Measurements from ENCODE around the gene ENAM. TPM values are rescaled to one million over a fixed set of nuclear protein-coding genes. Genes with fewer than 3 reads are reported as not detected.

The ENAM gene
- total RNA-seq, 1 donor from 2014 or later = 0.05 TPM

DNA sequence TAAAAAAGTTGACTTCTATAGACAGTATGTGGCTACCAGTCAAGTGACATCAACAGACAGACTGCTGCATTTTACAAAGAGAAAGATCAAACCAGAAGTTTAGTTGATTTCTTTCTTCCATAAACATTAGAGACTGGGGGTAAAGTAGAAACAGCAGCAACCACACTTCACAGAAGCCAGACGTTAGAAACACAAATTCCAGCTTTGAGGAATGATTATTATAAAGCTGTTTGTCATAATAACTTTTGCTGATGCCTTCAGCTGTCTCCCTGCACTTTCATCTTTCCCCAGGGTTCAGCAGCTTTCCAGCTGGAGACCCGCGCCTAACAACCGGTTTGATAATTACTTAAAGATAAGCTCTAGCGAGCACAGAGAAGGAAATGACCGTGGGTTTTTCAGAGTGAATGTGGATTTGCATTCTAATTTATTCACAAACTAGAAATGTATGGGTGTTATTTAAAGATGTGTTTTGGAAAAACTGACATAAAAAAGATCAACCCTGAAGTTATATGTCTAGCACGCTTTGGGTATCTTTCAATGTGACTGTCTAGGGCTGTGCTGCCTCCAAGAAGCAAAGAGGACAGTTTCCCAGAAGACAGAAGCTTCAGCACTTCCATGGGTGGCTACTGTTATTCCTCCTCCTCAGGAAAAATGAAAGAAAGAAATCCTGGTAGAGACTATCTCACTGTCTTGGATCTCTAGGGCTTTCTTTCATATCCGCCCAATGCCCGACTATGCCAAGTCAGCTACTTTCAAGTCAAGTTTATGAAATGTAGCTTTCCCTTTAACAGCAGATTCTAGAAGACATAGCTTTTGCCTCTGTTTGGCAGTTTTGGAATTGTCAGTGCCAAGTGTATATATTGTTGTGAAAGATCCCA is 15.0 kb upstream of the ENAM start:
- TF ChIP-seq, protein P1, sequence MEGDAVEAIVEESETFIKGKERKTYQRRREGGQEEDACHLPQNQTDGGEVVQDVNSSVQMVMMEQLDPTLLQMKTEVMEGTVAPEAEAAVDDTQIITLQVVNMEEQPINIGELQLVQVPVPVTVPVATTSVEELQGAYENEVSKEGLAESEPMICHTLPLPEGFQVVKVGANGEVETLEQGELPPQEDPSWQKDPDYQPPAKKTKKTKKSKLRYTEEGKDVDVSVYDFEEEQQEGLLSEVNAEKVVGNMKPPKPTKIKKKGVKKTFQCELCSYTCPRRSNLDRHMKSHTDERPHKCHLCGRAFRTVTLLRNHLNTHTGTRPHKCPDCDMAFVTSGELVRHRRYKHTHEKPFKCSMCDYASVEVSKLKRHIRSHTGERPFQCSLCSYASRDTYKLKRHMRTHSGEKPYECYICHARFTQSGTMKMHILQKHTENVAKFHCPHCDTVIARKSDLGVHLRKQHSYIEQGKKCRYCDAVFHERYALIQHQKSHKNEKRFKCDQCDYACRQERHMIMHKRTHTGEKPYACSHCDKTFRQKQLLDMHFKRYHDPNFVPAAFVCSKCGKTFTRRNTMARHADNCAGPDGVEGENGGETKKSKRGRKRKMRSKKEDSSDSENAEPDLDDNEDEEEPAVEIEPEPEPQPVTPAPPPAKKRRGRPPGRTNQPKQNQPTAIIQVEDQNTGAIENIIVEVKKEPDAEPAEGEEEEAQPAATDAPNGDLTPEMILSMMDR (IDR thresholded peaks at IDR 0.05; ENCODE audit: unreplicated experiment) = no peak
- no peak overlapping the region for H3K4me3 Mint-ChIP-seq (ENCODE audit: low read depth)
- H3K4me1 Mint-ChIP-seq (ENCODE audit: low read depth) = peaks cover 27% of the 10 kb centered on the region
- no peaks in the 10 kb centered on the region for H3K27me3 Mint-ChIP-seq
- no peaks in the 10 kb centered on the region for H3K9me3 Mint-ChIP-seq (ENCODE audit: low read depth)
- DNase-seq (ENCODE audit: low spot score, unreplicated experiment) = no peak
- no peaks in the 10 kb centered on the region for H3K36me3 Mint-ChIP-seq (ENCODE audit: insufficient read depth)
- no peak overlapping the region for H3K27ac Mint-ChIP-seq

DNA sequence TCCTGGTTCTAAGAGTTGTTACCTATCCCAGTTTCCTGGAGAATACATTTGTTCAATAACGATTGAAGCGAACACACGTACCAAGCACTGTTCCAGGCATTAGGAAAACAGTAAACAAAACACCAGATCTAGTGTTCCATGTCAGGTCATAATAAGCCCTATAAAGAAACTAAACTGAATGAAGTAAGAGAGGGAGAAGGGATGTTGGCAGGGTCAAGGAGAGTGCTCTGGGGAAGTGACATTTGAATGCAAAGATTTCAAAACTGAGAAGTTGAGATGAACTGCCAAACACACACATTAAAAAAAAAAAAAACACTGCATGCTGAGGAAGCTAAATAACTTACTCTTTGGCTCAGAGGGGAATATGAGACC is 14.4 kb upstream of the ENAM start:
- Mint-ChIP-seq H3K36me3 (ENCODE audit: insufficient read depth) (no peaks in the 10 kb centered on the region), H3K4me3 (ENCODE audit: low read depth) (no peak overlapping the region), H3K27ac (no peak overlapping the region), H3K27me3 (no peaks in the 10 kb centered on the region), H3K9me3 (ENCODE audit: low read depth) (no peaks in the 10 kb centered on the region), H3K4me1 (ENCODE audit: low read depth) (peaks cover 27% of the 10 kb centered on the region)
- TF ChIP-seq, protein P1 (IDR thresholded peaks at IDR 0.05; ENCODE audit: unreplicated experiment) = no peak
- no peak for DNase-seq (ENCODE audit: low spot score, unreplicated experiment)

DNA sequence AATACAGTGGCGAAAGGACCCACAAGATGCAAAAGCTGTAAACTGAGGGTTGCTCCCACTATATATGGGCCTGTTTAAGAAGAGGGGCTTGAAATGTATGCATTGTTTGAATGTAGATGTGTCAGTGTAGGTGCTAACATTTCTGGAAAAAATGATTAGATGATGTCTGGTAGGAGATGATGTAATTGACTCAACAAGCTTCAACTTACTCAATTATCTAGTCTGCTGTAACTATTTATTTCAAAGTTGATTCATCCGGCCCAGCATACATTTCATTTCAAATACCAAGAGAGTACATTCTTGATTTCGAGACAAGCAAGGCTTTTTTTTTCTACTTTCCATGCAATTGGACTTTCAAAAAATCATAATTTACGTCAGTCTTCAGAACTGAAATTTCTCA is 9.3 kb upstream of the ENAM start:
- H3K36me3 Mint-ChIP-seq (ENCODE audit: insufficient read depth) = no peaks in the 10 kb centered on the region
- H3K9me3 Mint-ChIP-seq (ENCODE audit: low read depth) = no peaks in the 10 kb centered on the region
- DNase-seq (ENCODE audit: low spot score, unreplicated experiment) = no peak
- no peaks in the 10 kb centered on the region for H3K27me3 Mint-ChIP-seq
- no peak overlapping the region for H3K27ac Mint-ChIP-seq
- H3K4me3 Mint-ChIP-seq (ENCODE audit: low read depth) = no peak overlapping the region
- TF ChIP-seq, protein P1 (IDR thresholded peaks at IDR 0.05; ENCODE audit: unreplicated experiment) = no peak
- H3K4me1 Mint-ChIP-seq (ENCODE audit: low read depth) = peaks cover 12% of the 10 kb centered on the region

DNA sequence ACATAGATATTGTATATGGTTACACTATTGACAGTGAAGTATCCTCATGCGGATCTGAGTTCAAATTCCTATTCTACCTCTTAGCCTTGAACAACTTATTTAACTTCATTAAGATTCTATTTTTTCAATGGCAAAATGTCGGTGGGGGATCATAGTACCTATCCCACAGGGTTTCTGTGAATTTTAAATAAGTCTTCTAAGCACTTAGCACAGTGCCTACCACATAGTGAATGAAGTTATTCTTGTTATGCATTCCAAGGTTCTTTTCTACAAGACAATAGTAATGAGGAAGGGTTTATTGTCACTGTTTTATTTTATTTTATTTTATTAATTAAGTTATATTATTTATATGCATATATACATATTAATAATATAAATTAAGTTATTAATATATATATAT is 8.8 kb upstream of the ENAM start:
- no peaks in the 10 kb centered on the region for H3K36me3 Mint-ChIP-seq (ENCODE audit: insufficient read depth)
- no peaks in the 10 kb centered on the region for H3K27me3 Mint-ChIP-seq
- H3K4me1 Mint-ChIP-seq (ENCODE audit: low read depth) = peaks cover 12% of the 10 kb centered on the region
- H3K27ac Mint-ChIP-seq = no peak overlapping the region
- DNase-seq (ENCODE audit: low spot score, unreplicated experiment) = no peak
- H3K4me3 Mint-ChIP-seq (ENCODE audit: low read depth) = no peak overlapping the region
- TF ChIP-seq, protein P1 (IDR thresholded peaks at IDR 0.05; ENCODE audit: unreplicated experiment) = no peak
- no peaks in the 10 kb centered on the region for H3K9me3 Mint-ChIP-seq (ENCODE audit: low read depth)

DNA sequence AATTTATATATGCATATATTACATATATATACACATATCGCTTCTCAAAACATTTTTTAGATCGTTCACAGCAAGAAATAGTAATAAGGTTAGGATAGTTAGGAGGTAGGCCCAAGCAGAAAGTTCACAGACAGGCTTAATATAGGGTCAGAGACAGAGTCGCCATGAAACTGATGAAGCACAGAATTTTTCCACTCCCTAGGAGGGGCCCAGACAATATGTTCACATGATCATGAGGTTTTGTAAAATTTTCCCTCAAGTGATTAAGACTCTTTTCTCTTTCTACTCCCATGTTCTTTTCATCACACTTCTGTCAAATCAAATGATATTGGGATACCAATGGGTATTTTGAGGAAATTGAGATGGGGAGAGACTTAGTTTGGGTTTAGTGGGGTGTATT is 5.2 kb upstream of the ENAM start:
- H3K4me3 Mint-ChIP-seq (ENCODE audit: low read depth) = no peak overlapping the region
- H3K9me3 Mint-ChIP-seq (ENCODE audit: low read depth) = peaks cover 2% of the 10 kb centered on the region
- DNase-seq (ENCODE audit: low spot score, unreplicated experiment) = no peak
- no peak overlapping the region for H3K27ac Mint-ChIP-seq
- H3K4me1 Mint-ChIP-seq (ENCODE audit: low read depth) = peaks cover 5% of the 10 kb centered on the region
- TF ChIP-seq, protein P1 (IDR thresholded peaks at IDR 0.05; ENCODE audit: unreplicated experiment) = no peak
- no peaks in the 10 kb centered on the region for H3K36me3 Mint-ChIP-seq (ENCODE audit: insufficient read depth)
- no peaks in the 10 kb centered on the region for H3K27me3 Mint-ChIP-seq

Data from progenitor cell of endocrine pancreas (in vitro differentiated cells).